Measurements from ENCODE around the gene CEACAM6.

The CEACAM6 gene

GRCh38 chr19:41769608-41770007, 14.3 kb downstream of the CEACAM6 start:
- no peak overlapping the region for H3K4me3 ChIP-seq (ENCODE audit: low read depth, low read length)
- DNase-seq (ENCODE audit: low read depth) = no peak
- TF ChIP-seq, protein P1, sequence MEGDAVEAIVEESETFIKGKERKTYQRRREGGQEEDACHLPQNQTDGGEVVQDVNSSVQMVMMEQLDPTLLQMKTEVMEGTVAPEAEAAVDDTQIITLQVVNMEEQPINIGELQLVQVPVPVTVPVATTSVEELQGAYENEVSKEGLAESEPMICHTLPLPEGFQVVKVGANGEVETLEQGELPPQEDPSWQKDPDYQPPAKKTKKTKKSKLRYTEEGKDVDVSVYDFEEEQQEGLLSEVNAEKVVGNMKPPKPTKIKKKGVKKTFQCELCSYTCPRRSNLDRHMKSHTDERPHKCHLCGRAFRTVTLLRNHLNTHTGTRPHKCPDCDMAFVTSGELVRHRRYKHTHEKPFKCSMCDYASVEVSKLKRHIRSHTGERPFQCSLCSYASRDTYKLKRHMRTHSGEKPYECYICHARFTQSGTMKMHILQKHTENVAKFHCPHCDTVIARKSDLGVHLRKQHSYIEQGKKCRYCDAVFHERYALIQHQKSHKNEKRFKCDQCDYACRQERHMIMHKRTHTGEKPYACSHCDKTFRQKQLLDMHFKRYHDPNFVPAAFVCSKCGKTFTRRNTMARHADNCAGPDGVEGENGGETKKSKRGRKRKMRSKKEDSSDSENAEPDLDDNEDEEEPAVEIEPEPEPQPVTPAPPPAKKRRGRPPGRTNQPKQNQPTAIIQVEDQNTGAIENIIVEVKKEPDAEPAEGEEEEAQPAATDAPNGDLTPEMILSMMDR (IDR thresholded peaks at IDR 0.05; ENCODE audit: control insufficient read depth, extremely low read depth, insufficient read depth) = no peak

DNA sequence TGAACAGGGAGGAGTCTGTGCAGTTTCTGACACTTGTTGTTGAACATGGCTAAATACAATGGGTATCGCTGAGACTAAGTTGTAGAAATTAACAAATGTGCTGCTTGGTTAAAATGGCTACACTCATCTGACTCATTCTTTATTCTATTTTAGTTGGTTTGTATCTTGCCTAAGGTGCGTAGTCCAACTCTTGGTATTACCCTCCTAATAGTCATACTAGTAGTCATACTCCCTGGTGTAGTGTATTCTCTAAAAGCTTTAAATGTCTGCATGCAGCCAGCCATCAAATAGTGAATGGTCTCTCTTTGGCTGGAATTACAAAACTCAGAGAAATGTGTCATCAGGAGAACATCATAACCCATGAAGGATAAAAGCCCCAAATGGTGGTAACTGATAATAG, 16.1 kb downstream of the CEACAM6 start:
- TF ChIP-seq, protein P1 (IDR thresholded peaks at IDR 0.05; ENCODE audit: control insufficient read depth, extremely low read depth, insufficient read depth) = no peak
- DNase-seq (ENCODE audit: low read depth) = no peak
- H3K4me3 ChIP-seq (ENCODE audit: low read depth, low read length) = no peak overlapping the region

DNA sequence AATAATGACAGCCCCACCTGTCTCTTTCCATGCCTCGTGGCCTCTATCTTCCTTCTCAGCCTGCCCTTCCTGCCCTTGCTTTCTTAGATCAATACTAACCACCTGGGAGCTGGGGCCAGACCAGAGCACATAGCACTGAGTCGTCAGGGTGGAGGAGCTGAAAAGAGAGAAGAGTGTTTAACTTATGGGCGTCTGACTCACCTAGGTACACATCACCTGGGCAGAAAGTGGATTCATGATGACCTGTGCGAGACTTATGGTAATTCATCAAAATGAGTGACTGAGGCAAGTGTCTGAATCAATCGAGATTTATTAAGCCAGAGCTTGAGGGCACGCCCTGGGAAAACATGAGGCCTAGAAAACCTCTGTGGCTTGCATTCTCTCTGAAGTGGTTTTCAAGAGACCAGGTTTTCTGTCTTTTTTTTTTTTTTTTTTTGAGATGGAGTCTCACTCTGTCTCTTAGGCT, 19.2 kb downstream of the CEACAM6 start:
- no peak for DNase-seq (ENCODE audit: low read depth)
- TF ChIP-seq, protein P1 (IDR thresholded peaks at IDR 0.05; ENCODE audit: control insufficient read depth, extremely low read depth, insufficient read depth) = no peak
- H3K4me3 ChIP-seq (ENCODE audit: low read depth, low read length) = no peak overlapping the region

DNA sequence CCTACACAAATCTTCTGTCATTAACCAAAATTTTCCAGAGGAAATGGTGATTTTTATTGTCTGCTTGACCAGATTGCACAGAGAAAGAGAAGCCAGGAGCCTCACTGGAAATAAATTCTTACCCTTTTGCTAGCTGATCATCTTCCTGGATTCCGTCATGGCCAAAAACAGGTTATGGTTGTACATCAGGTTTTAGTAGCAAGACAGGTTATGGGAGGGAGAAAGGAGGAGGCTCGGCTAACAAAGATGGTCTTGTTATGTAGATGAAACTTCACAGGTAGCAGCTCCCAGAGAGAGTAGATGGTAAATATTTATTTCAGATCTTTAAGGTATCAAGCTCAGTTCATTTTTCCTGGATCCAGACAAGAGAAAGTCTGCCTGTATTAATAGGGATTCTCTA, 21.4 kb downstream of the CEACAM6 start:
- TF ChIP-seq, protein P1 (IDR thresholded peaks at IDR 0.05; ENCODE audit: control insufficient read depth, extremely low read depth, insufficient read depth) = no peak
- H3K4me3 ChIP-seq (ENCODE audit: low read depth, low read length) = no peak overlapping the region
- no peak for DNase-seq (ENCODE audit: low read depth)

DNA sequence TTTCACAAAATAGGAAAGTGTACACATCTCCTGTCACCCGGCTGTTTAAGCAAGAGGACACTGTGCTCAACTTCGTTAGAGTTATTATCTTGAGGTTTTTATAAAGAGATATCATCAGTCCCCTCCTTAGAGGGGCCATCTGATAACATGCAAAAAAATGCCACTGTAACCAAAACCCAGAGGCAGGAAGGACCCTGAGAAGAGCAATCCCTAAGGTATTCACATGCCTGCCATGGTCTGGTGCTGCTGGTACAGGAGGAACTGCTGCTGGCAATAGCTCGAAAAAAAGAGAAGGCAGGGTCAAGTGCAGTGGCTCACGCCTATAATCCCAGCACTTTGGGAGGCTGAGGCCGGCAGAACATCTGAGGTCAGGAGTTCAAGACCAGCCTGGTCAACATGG, 28.3 kb downstream of the CEACAM6 start:
- no peak for DNase-seq (ENCODE audit: low read depth)
- TF ChIP-seq, protein P1 (IDR thresholded peaks at IDR 0.05; ENCODE audit: control insufficient read depth, extremely low read depth, insufficient read depth) = no peak
- no peak overlapping the region for H3K4me3 ChIP-seq (ENCODE audit: low read depth, low read length)

GRCh38 chr19:41784312-41784711, 29.0 kb downstream of the CEACAM6 start:
- H3K4me3 ChIP-seq (ENCODE audit: low read depth, low read length) = no peak overlapping the region
- TF ChIP-seq, protein P1 (IDR thresholded peaks at IDR 0.05; ENCODE audit: control insufficient read depth, extremely low read depth, insufficient read depth) = no peak
- no peak for DNase-seq (ENCODE audit: low read depth)

GRCh38 chr19:41784743-41785142, 29.4 kb downstream of the CEACAM6 start:
- H3K4me3 ChIP-seq (ENCODE audit: low read depth, low read length) = no peak overlapping the region
- DNase-seq (ENCODE audit: low read depth) = no peak
- TF ChIP-seq, protein P1 (IDR thresholded peaks at IDR 0.05; ENCODE audit: control insufficient read depth, extremely low read depth, insufficient read depth) = no peak
